GM23338 (cell line): ENCODE measurements around the gene SRSF9. TPM values are rescaled to one million over a fixed set of nuclear protein-coding genes. Genes with fewer than 3 reads are reported as not detected.

Source experiments
- ATAC-seq: fragments of 200-7000 bp; cut with Tn5 transposase; 3 replicates; pipeline ENCODE4 v1.9.1; 2020
- DNase-seq: peaks from one replicate; pipeline ENCODE4 v3.0.0-alpha.2; 2015; ENCODE audit warnings: low spot score
- H2AFZ ChIP-seq: fragments of 200-600 bp; sonication (generic); 2 replicates; pipeline ENCODE4 v1.8.0; 2016; ENCODE audit warnings: antibody characterized with exemption, mild to moderate bottlenecking, moderate library complexity
- H3F3A ChIP-seq: fragments of 200-600 bp; sonication (generic); replicated peaks from 2 replicates; pipeline ENCODE4 v1.8.0; 2017; ENCODE audit warnings: antibody characterized with exemption, mixed run types, low read depth
- H3K27ac ChIP-seq: fragments of 200-600 bp; sonication (generic); 2 replicates; pipeline ENCODE4 v1.6.1; 2016; ENCODE audit warnings: low read depth
- H3K27me3 ChIP-seq: fragments of 200-600 bp; sonication (generic); 2 replicates; pipeline ENCODE4 v1.8.0; 2016; ENCODE audit warnings: mild to moderate bottlenecking, mixed run types, moderate library complexity; ENCODE audit not compliant: insufficient read depth
- H3K36me3 ChIP-seq: fragments of 200-600 bp; sonication (generic); 2 replicates; pipeline ENCODE4 v1.8.0; 2016; ENCODE audit warnings: mild to moderate bottlenecking; ENCODE audit not compliant: insufficient read depth
- H3K4me1 ChIP-seq: fragments of 200-600 bp; sonication (generic); 2 replicates; pipeline ENCODE4 v1.8.0; 2016; ENCODE audit warnings: mild to moderate bottlenecking, moderate library complexity; ENCODE audit not compliant: insufficient read depth
- H3K4me2 ChIP-seq: fragments of 200-600 bp; sonication (generic); 2 replicates; pipeline ENCODE4 v1.7.1; 2017; ENCODE audit warnings: mixed run types
- H3K4me3 ChIP-seq: fragments of 200-600 bp; sonication (generic); 2 replicates; pipeline ENCODE4 v1.6.1; 2016; ENCODE audit warnings: mixed run types
- H3K79me2 ChIP-seq: fragments of 200-600 bp; sonication (generic); replicated peaks from 2 replicates; pipeline ENCODE4 v1.8.0; 2017; ENCODE audit warnings: mild to moderate bottlenecking; ENCODE audit not compliant: insufficient read depth
- H3K9me2 ChIP-seq: fragments of 200-600 bp; sonication (generic); 2 replicates; pipeline ENCODE4 v1.8.0; 2017; ENCODE audit not compliant: insufficient read depth
- H4K20me1 ChIP-seq: fragments of 200-600 bp; sonication (generic); replicated peaks from 2 replicates; pipeline ENCODE4 v1.8.0; 2017; ENCODE audit warnings: mild to moderate bottlenecking; ENCODE audit not compliant: insufficient read depth
- H3K27ac Mint-ChIP-seq: 2 replicates; pipeline ENCODE4 v1.8.0; 2020; ENCODE audit warnings: inconsistent platforms, mild to moderate bottlenecking, moderate library complexity, mixed read lengths
- H3K27me3 Mint-ChIP-seq: 3 replicates; pipeline ENCODE4 v1.8.0; 2022; ENCODE audit warnings: low read depth, mild to moderate bottlenecking, moderate library complexity, mixed read lengths, inconsistent platforms; ENCODE audit not compliant: insufficient read depth, poor library complexity
- H3K36me3 Mint-ChIP-seq: 3 replicates; pipeline ENCODE4 v1.8.0; 2021; ENCODE audit warnings: low read depth, mild to moderate bottlenecking, inconsistent platforms, moderate library complexity, mixed read lengths
- H3K4me1 Mint-ChIP-seq: 3 replicates; pipeline ENCODE4 v1.8.0; 2020; ENCODE audit warnings: mild to moderate bottlenecking, inconsistent platforms, mixed read lengths
- H3K4me3 Mint-ChIP-seq: 3 replicates; pipeline ENCODE4 v1.8.0; 2021; ENCODE audit warnings: moderate library complexity, mild to moderate bottlenecking, inconsistent platforms, mixed read lengths
- H3K9me3 Mint-ChIP-seq: 3 replicates; pipeline ENCODE4 v1.8.0; 2020; ENCODE audit warnings: moderate library complexity, mild to moderate bottlenecking, inconsistent platforms, mixed read lengths
- CREB1 ChIP-seq: fragments of 250-450 bp; sonication (Bioruptor Pico); IDR thresholded peaks from 2 replicates; pipeline ENCODE4 v1.5.0; 2020; ENCODE audit warnings: low read depth, mild to moderate bottlenecking, moderate library complexity
- EZH2 ChIP-seq: fragments of 200-600 bp; sonication (generic); IDR thresholded peaks from one replicate; pipeline ENCODE4 v1.8.0; 2017; ENCODE audit warnings: antibody characterized with exemption, mild to moderate bottlenecking, low read depth; ENCODE audit not compliant: unreplicated experiment
- EZH2phosphoT487 ChIP-seq: fragments of 200-600 bp; sonication (generic); IDR thresholded peaks from one replicate; pipeline ENCODE4 v1.8.1; 2018; ENCODE audit warnings: antibody characterized with exemption; ENCODE audit not compliant: unreplicated experiment
- JUNB ChIP-seq: IDR thresholded peaks from one replicate; pipeline ENCODE4 v1.6.1; 2016; ENCODE audit warnings: antibody characterized with exemption; ENCODE audit not compliant: unreplicated experiment
- NANOG ChIP-seq: IDR thresholded peaks from 2 replicates; pipeline ENCODE4 v1.6.1; 2016; ENCODE audit warnings: antibody characterized with exemption, borderline replicate concordance
- POLR2AphosphoS5 ChIP-seq: IDR thresholded peaks from 2 replicates; pipeline ENCODE4 v1.6.1; 2016; ENCODE audit warnings: antibody characterized with exemption, low read depth
- STAT1 ChIP-seq: IDR thresholded peaks from one replicate; pipeline ENCODE4 v1.6.1; 2016; ENCODE audit warnings: antibody characterized with exemption; ENCODE audit not compliant: unreplicated experiment
- ZNF114 ChIP-seq: fragments of 250-450 bp; sonication (Bioruptor Pico); IDR thresholded peaks from 2 replicates; pipeline ENCODE4 v1.5.0; 2020; ENCODE audit warnings: mild to moderate bottlenecking, moderate library complexity
- ZNF331 ChIP-seq: fragments of 250-450 bp; sonication (Bioruptor Pico); IDR thresholded peaks from 2 replicates; pipeline ENCODE4 v1.5.0; 2020; ENCODE audit warnings: low read depth, mild to moderate bottlenecking, moderate library complexity
- polyA plus RNA-seq: library from polyadenylated mRNA; unstranded; fragments of >200 nt; fragmentation: Nextera tagmentation; extraction: Ambion mirVana; gene quantifications from 2 replicates; pipeline ENCODE4 v1.2.1, GENCODE V29; 2016
- total RNA-seq: library from RNA; depleted of rRNA; stranded (reverse); fragments of >200 nt; shearing (Covaris generic); gene quantifications from 2 replicates; pipeline ENCODE4 v1.2.3, GENCODE V29; 2014
- TF ChIP-seq, protein P1 (sequence below): IDR thresholded peaks from one replicate; pipeline ENCODE4 v1.6.1; 2018; ENCODE audit warnings: antibody characterized with exemption; ENCODE audit not compliant: unreplicated experiment
- TF ChIP-seq, protein P2 (sequence below): IDR thresholded peaks from 2 replicates; pipeline ENCODE4 v1.6.1; 2016; ENCODE audit warnings: antibody characterized with exemption
- TF ChIP-seq, protein P3 (sequence below), 2 experiments: fragments of 200-600 bp in 1 of 2; sonication (generic) in 1 of 2; conservative IDR thresholded peaks; 2 replicates each; pipeline versions ENCODE4 v1.5.1 to v1.6.1; 2016 to 2017; ENCODE audit warnings: antibody characterized with exemption in 2 of 2, low read depth in 2 of 2, mild to moderate bottlenecking in 2 of 2, moderate library complexity in 1 of 2

The SRSF9 gene
- total and polyA plus RNA-seq, 2 experiments from 2014 or later = 250 to 481 TPM

DNA sequence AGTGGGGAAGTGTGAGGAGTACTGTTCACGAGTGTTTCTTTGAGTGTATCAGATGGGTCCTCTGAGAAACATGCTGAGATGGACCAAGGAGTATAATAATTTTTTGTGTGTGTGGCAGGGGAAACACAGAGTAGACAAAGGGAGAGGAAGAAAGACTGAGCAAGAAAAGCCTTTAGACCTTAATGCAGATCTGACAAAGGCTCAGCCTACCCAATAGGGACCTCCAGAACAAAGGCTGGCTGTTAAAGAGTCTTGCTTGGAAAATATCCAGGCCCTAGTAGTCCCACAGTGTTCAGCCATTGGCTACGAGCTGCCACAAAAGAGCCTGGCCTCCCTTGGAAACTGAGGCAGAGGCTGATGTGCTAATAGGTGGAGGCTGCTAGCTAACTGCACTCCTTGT, 45.9 kb upstream of the SRSF9 start (continued):
- TF ChIP-seq, protein P1, sequence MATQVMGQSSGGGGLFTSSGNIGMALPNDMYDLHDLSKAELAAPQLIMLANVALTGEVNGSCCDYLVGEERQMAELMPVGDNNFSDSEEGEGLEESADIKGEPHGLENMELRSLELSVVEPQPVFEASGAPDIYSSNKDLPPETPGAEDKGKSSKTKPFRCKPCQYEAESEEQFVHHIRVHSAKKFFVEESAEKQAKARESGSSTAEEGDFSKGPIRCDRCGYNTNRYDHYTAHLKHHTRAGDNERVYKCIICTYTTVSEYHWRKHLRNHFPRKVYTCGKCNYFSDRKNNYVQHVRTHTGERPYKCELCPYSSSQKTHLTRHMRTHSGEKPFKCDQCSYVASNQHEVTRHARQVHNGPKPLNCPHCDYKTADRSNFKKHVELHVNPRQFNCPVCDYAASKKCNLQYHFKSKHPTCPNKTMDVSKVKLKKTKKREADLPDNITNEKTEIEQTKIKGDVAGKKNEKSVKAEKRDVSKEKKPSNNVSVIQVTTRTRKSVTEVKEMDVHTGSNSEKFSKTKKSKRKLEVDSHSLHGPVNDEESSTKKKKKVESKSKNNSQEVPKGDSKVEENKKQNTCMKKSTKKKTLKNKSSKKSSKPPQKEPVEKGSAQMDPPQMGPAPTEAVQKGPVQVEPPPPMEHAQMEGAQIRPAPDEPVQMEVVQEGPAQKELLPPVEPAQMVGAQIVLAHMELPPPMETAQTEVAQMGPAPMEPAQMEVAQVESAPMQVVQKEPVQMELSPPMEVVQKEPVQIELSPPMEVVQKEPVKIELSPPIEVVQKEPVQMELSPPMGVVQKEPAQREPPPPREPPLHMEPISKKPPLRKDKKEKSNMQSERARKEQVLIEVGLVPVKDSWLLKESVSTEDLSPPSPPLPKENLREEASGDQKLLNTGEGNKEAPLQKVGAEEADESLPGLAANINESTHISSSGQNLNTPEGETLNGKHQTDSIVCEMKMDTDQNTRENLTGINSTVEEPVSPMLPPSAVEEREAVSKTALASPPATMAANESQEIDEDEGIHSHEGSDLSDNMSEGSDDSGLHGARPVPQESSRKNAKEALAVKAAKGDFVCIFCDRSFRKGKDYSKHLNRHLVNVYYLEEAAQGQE = no peak
- TF ChIP-seq EZH2 (no peak), STAT1 (no peak)

DNA sequence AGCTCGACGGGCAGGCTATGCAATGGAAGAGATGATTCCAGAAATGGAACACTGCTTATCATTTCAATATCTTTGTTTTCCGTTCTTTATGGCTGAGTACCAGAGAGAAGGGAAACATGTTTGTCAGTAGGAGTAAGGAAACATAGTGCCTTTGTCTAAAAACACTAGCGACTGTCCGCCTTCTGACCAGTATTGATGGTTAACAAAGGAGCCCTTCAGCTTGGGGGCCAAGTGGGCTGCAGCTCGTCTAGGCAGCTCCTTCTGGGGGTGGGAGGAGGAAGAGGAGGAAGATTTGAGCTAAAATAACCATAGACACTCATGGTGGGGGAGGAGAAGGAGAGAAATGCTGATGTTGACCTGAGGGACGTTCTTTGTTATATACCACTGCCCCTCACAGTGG, 44.5 kb upstream of the SRSF9 start:
- H3K36me3 ChIP-seq = 0 out of 2 replicates have a peak, but pooled peaks cover 2% of the 10 kb centered on the region
- Mint-ChIP-seq H3K4me3 (no peak overlapping the region), H3K4me1 (no peaks in the 10 kb centered on the region), H3K9me3 (no peaks in the 10 kb centered on the region), H3K36me3 (peaks cover 29% of the 10 kb centered on the region), H3K27ac (no peak overlapping the region), H3K27me3 (no peaks in the 10 kb centered on the region)
- H2AFZ ChIP-seq = no peak overlapping the region
- H3K79me2 ChIP-seq = no peaks in the 10 kb centered on the region
- H3K4me1 ChIP-seq = no peaks in the 10 kb centered on the region
- no peaks in the 10 kb centered on the region for H3K9me2 ChIP-seq
- ATAC-seq = no peak
- H4K20me1 ChIP-seq = no peaks in the 10 kb centered on the region; the same call in 1 of the 2 replicates
- no peak overlapping the region for H3K4me2 ChIP-seq
- H3K27ac ChIP-seq = no peak overlapping the region
- no peak overlapping the region for H3K4me3 ChIP-seq
- no peaks in the 10 kb centered on the region for H3F3A ChIP-seq
- no peak for DNase-seq
- no peaks in the 10 kb centered on the region for H3K27me3 ChIP-seq
- TF ChIP-seq, protein P1 = no peak
- TF ChIP-seq STAT1 (no peak), ZNF331 (no peak), ZNF114 (CRISPR knock-in tag) (no peak), EZH2 (no peak), EZH2phosphoT487 (no peak), CREB1 (CRISPR knock-in tag) (no peak), JUNB (no peak), POLR2AphosphoS5 (no peak), NANOG (no peak)
- TF ChIP-seq, protein P2, sequence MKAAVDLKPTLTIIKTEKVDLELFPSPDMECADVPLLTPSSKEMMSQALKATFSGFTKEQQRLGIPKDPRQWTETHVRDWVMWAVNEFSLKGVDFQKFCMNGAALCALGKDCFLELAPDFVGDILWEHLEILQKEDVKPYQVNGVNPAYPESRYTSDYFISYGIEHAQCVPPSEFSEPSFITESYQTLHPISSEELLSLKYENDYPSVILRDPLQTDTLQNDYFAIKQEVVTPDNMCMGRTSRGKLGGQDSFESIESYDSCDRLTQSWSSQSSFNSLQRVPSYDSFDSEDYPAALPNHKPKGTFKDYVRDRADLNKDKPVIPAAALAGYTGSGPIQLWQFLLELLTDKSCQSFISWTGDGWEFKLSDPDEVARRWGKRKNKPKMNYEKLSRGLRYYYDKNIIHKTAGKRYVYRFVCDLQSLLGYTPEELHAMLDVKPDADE = no peak
- TF ChIP-seq, protein P3, sequence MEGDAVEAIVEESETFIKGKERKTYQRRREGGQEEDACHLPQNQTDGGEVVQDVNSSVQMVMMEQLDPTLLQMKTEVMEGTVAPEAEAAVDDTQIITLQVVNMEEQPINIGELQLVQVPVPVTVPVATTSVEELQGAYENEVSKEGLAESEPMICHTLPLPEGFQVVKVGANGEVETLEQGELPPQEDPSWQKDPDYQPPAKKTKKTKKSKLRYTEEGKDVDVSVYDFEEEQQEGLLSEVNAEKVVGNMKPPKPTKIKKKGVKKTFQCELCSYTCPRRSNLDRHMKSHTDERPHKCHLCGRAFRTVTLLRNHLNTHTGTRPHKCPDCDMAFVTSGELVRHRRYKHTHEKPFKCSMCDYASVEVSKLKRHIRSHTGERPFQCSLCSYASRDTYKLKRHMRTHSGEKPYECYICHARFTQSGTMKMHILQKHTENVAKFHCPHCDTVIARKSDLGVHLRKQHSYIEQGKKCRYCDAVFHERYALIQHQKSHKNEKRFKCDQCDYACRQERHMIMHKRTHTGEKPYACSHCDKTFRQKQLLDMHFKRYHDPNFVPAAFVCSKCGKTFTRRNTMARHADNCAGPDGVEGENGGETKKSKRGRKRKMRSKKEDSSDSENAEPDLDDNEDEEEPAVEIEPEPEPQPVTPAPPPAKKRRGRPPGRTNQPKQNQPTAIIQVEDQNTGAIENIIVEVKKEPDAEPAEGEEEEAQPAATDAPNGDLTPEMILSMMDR (conservative IDR thresholded peaks at IDR 0.05; ENCODE audit: low read depth in 2 of 2) = no peak
